Sigmoid colon (tissue), 7 donors: ENCODE results near the gene CTAG2. TPM values are rescaled to one million over a fixed set of nuclear protein-coding genes. Genes with fewer than 3 reads are reported as not detected.

Experiments used
- DNase-seq: peaks from one replicate; pipeline ENCODE4 v3.0.0-alpha.2; 2019
- H3K27ac ChIP-seq, 4 donors: fragments of 200-600 bp; sonication (generic); one replicate each; pipeline ENCODE4 v1.5.1; 2016 to 2019; ENCODE audit warnings: mild to moderate bottlenecking in 1 of 4
- H3K27me3 ChIP-seq, 3 donors: fragments of 200-600 bp; sonication (generic); one replicate each; pipeline ENCODE4 v1.5.1; 2019; ENCODE audit warnings: mild to moderate bottlenecking in 1 of 3
- H3K36me3 ChIP-seq, 4 donors: fragments of 200-600 bp; sonication (generic); one replicate each; pipeline ENCODE4 v1.5.1; 2016 to 2019
- H3K4me1 ChIP-seq, 4 donors: fragments of 200-600 bp; sonication (generic); one replicate each; pipeline ENCODE4 v1.5.1; 2017 to 2019
- H3K4me3 ChIP-seq, 4 donors: fragments of 200-600 bp; sonication (generic); one replicate each; pipeline ENCODE4 v1.5.1; 2017 to 2019; ENCODE audit warnings: mild to moderate bottlenecking in 2 of 4, moderate library complexity in 1 of 4
- H3K9me3 ChIP-seq, 4 donors: fragments of 200-600 bp in 3 of 4; sonication (generic) in 3 of 4; one replicate each; pipeline versions ENCODE4 v1.5.1 to v1.6.1; 2013 to 2019
- EP300 ChIP-seq, 4 donors: sonication (generic); formaldehyde crosslinking; IDR thresholded peaks; one replicate each; pipeline ENCODE4 v1.6.1; 2017; ENCODE audit warnings: antibody characterized with exemption in 4 of 4
- POLR2A ChIP-seq, 2 donors: fragments of 450-650 bp; IDR thresholded peaks; one replicate each; pipeline ENCODE4 v1.6.1; 2016; ENCODE audit warnings: antibody characterized with exemption in 2 of 2, mild to moderate bottlenecking in 2 of 2, moderate library complexity in 2 of 2
- POLR2AphosphoS5 ChIP-seq, 4 donors: sonication (generic); formaldehyde crosslinking; IDR thresholded peaks; one replicate each; pipeline ENCODE4 v1.6.1; 2017; ENCODE audit warnings: antibody characterized with exemption in 4 of 4
- WGBS, 2 donors: extraction: QIAGEN DNeasy Blood & Tissue Kit; methylation state at CpG; one replicate each; pipeline ENCODE4 v1.1.7; 2013; 5-methylcytosine and 5-hydroxymethylcytosine counted together
- intact Hi-C: fragments of 100-400 bp; cut with DNase I; formaldehyde crosslinking; loops from one replicate; pipeline ENCODE4 v1.15.1; 2023
- polyA plus RNA-seq, 3 donors: library from polyadenylated mRNA; stranded (reverse); fragments of 200-250 nt; gene quantifications; one replicate each; pipeline ENCODE4 v1.2.3, GENCODE V29; 2013
- total RNA-seq, 4 donors: library from RNA; depleted of rRNA; stranded (reverse); fragments of >200 nt; gene quantifications; one replicate each; pipeline ENCODE4 v1.1.0, GENCODE V29; 2016
- TF ChIP-seq, protein P1 (sequence below), 4 experiments: fragments of 450-650 bp in 3 of 4; fragments of 200-600 bp in 1 of 4; IDR thresholded peaks; one replicate each; pipeline ENCODE4 v1.5.1; 2016 to 2019; ENCODE audit warnings: antibody characterized with exemption in 4 of 4, mild to moderate bottlenecking in 3 of 4, moderate library complexity in 2 of 4
- donor health status: healthy with polysubstance abuse.
- donor health status: Bipolar disorder and iron deficiency.
- donor health status: healthy.

CTAG2 gene
- total and polyA plus RNA-seq, 7 donors, result 3.0 TPM; not detected in 6

DNA sequence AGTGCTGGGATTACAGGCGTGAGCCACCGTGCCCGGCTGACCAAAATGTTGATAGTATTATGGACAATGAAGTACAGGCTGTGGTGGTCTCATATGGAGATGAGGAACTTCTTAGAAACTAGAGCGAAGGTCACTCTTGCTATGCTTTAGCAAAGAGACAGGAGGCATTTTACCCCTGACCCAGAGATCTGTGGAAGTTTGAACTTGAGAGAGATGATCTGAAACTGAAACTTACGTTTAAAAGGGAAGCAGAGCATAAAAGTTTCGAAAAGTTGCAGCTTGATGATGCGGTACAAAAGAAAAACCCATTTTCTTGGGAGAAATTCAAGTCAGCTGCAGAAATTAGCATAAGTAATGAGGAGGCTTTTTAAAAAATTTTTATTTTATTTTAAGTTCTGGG is 8.5 kb upstream of the CTAG2 start:
- Histone ChIP-seq H3K36me3 (no peaks in the 10 kb centered on the region), H3K4me1 (no peaks in the 10 kb centered on the region), H3K4me3 (no peak overlapping the region), H3K27me3 (no peaks in the 10 kb centered on the region), H3K9me3 (no peaks in the 10 kb centered on the region), H3K27ac (no peak overlapping the region)
- WGBS, 2 donors, result 74 to 86% methylated on average over 7 of the region's 7 CpGs
- TF ChIP-seq POLR2A (IDR thresholded peaks at IDR 0.05), result no peak
- no peak for TF ChIP-seq POLR2AphosphoS5 (IDR thresholded peaks at IDR 0.05)
- no peak for TF ChIP-seq EP300 (IDR thresholded peaks at IDR 0.05)
- TF ChIP-seq, protein P1, sequence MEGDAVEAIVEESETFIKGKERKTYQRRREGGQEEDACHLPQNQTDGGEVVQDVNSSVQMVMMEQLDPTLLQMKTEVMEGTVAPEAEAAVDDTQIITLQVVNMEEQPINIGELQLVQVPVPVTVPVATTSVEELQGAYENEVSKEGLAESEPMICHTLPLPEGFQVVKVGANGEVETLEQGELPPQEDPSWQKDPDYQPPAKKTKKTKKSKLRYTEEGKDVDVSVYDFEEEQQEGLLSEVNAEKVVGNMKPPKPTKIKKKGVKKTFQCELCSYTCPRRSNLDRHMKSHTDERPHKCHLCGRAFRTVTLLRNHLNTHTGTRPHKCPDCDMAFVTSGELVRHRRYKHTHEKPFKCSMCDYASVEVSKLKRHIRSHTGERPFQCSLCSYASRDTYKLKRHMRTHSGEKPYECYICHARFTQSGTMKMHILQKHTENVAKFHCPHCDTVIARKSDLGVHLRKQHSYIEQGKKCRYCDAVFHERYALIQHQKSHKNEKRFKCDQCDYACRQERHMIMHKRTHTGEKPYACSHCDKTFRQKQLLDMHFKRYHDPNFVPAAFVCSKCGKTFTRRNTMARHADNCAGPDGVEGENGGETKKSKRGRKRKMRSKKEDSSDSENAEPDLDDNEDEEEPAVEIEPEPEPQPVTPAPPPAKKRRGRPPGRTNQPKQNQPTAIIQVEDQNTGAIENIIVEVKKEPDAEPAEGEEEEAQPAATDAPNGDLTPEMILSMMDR (IDR thresholded peaks at IDR 0.05), result no peak
- intact Hi-C loops, result no loop called here
- no peak for DNase-seq

DNA sequence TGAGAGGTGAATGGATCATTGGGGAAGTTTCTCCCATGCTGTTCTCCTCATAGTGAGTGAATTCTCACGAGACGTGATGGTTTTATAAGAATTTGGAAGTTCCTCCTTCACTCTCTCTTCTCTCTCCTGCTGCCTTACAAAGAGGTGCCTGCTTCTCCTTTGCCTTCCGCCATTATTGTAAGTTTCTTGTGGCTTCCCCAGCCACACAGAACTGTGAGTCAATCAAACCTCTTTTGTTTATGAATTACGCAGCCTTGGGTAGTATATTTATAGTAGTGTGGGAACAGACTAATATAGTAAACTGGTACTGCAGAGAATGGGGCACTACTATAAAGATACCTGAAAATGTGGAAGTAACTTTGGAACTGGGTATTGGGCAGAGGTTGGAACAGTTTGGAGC is 7.8 kb upstream of the CTAG2 start:
- intact Hi-C loops, result no loop called here

DNA sequence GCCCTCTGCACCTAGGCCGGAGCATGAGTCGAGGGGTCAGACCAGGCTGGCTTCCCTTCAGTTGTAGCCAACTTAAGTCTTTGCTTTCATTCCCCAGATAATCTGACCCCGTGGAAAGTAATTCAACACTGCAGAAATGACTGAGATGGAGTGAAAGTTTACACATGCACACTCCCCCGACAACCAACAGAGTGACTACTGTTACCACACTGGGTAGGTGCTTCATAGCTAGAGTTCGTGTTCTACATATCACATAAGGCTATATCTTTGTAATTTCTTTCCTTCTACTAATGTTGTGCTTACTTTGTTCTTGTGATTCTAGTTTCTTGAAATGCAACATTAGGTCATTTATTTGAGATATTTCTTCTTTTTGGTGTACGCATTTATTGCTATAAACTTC is 7.2 kb upstream of the CTAG2 start:
- no peak for TF ChIP-seq EP300 (IDR thresholded peaks at IDR 0.05)
- TF ChIP-seq POLR2A (IDR thresholded peaks at IDR 0.05), result no peak
- no peak for TF ChIP-seq POLR2AphosphoS5 (IDR thresholded peaks at IDR 0.05)
- TF ChIP-seq, protein P1 (IDR thresholded peaks at IDR 0.05), result no peak
- intact Hi-C loops, result no loop called here
- 80 to 84% methylated on average over 6 of the region's 6 CpGs for WGBS, 2 donors

More for the DNA sequence above, 7.8 kb upstream of the CTAG2 start:
- Histone ChIP-seq H3K9me3 (no peaks in the 10 kb centered on the region), H3K4me1 (no peaks in the 10 kb centered on the region), H3K27ac (no peak overlapping the region), H3K4me3 (no peak overlapping the region), H3K27me3 (no peaks in the 10 kb centered on the region), H3K36me3 (no peaks in the 10 kb centered on the region)
- 62 to 71% methylated on average over 4 of the region's 4 CpGs for WGBS, 2 donors
- no peak for TF ChIP-seq POLR2AphosphoS5 (IDR thresholded peaks at IDR 0.05)
- TF ChIP-seq, protein P1 (IDR thresholded peaks at IDR 0.05), result no peak
- no peak for TF ChIP-seq POLR2A (IDR thresholded peaks at IDR 0.05)
- no peak for TF ChIP-seq EP300 (IDR thresholded peaks at IDR 0.05)
- no peak for DNase-seq

DNA sequence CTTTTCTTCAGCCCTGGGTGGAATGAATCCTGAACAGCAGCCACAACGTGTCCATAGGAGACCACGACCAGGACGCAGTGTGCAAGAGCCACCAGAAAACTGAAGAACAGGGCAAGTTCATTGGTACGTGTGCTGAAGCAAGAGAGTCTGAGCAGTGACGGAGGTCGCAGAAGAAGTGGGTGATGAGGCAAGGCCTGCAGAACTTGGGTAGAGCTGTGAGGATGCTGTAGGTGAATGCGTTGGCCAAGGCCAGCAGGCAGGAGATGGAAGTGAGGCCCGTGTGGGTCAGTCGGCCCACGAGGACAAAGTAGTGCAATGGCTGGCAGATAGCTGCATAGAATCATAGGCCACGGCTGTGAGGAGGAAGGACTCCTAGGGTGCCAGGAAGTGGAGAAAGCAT is 5.6 kb upstream of the CTAG2 start:
- Histone ChIP-seq H3K36me3 (no peaks in the 10 kb centered on the region), H3K4me1 (no peaks in the 10 kb centered on the region), H3K27me3 (no peaks in the 10 kb centered on the region), H3K4me3 (no peak overlapping the region), H3K9me3 (no peaks in the 10 kb centered on the region), H3K27ac (no peak overlapping the region)
- 92 to 94% methylated on average over 11 of the region's 11 CpGs for WGBS, 2 donors
- TF ChIP-seq EP300 (IDR thresholded peaks at IDR 0.05) (no peak), POLR2A (IDR thresholded peaks at IDR 0.05) (no peak), POLR2AphosphoS5 (IDR thresholded peaks at IDR 0.05) (no peak)
- TF ChIP-seq, protein P1 (IDR thresholded peaks at IDR 0.05), result no peak
- DNase-seq, result no peak
- intact Hi-C loops, result no loop called here

More for the DNA sequence above, 7.2 kb upstream of the CTAG2 start:
- Histone ChIP-seq H3K4me1 (no peaks in the 10 kb centered on the region), H3K36me3 (no peaks in the 10 kb centered on the region), H3K27me3 (no peaks in the 10 kb centered on the region), H3K9me3 (no peaks in the 10 kb centered on the region), H3K27ac (no peak overlapping the region), H3K4me3 (no peak overlapping the region)
- no peak for DNase-seq

DNA sequence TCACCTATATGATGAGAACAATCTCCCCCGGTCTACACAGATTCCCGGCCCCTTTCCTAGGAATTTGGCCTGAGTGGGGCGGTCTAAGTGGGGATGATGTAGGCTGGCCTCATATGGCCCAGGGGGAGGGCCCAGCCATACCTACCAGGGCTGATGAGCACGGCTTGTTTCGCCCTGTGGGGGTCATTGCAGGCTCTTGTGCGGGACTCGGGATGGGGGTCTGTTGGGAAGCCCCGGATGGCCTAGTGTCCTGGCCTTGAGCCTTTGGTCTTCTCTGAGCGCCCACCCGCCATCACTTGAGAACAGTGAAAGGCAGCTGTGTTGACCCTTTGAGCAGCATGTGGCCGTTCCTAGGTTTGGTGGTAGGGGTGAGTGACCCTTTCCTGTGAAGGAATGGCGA is 4.8 kb upstream of the CTAG2 start:
- Histone ChIP-seq H3K4me1 (no peaks in the 10 kb centered on the region), H3K36me3 (no peaks in the 10 kb centered on the region), H3K4me3 (no peak overlapping the region), H3K27me3 (no peaks in the 10 kb centered on the region), H3K9me3 (no peaks in the 10 kb centered on the region), H3K27ac (no peak overlapping the region)
- no peak for TF ChIP-seq EP300 (IDR thresholded peaks at IDR 0.05)
- intact Hi-C loops, result no loop called here
- DNase-seq, result no peak
- 92 to 94% methylated on average over 12 of the region's 12 CpGs for WGBS, 2 donors
